ENCODE measurements around the gene NEK2. TPM values are rescaled to one million over a fixed set of nuclear protein-coding genes. Genes with fewer than 3 reads are reported as not detected.
"Not testable (repeated sequence)": the region's sequence is repeated elsewhere in the genome, so short reads cannot be mapped to it uniquely, and the experiment has no call there.

The NEK2 gene
- total RNA-seq, 1 donor from 2014 or later: 0.77 TPM

- Histone ChIP-seq H3K4me3 (no peak overlapping the region), H3K27me3 (ENCODE audit: low read depth) (peaks cover 6% of the 10 kb centered on the region), H3K36me3 (no peaks in the 10 kb centered on the region), H3K4me1 (peaks cover 11% of the 10 kb centered on the region), H3K27ac (no peak overlapping the region), H3K9me3 (no peaks in the 10 kb centered on the region)
- ATAC-seq (no peak), DNase-seq (no peak)
- intact Hi-C loops (cut with DNase I): no loop called here
- no peak for TF ChIP-seq CTCF (IDR thresholded peaks at IDR 0.05)
Measured at GRCh38 chr1:211701733-211702132, 26.3 kb upstream of the NEK2 start.

DNA sequence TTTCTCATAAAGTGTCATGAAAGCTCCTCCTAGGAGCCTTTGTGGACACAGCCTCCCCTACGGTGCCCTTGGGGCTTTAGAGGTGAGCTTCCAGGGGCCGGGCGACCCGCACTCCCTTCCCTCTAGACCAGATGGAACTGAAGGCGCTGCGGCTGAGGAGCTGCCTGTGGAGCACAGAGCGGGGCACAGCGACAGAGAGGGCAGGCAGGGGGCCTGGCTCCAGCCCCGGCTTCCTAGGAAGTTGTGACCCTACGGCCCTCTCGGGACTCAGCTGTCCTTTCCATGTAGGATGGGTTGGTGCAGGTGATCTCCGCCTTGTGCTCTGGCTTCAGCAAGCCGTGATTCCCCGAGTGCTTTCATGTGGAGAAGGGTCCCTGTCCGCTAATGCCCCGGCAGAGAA, 23.6 kb upstream of the NEK2 start:
- H3K9me3 ChIP-seq: no peaks in the 10 kb centered on the region
- H3K27me3 ChIP-seq (ENCODE audit: low read depth): peaks cover 6% of the 10 kb centered on the region
- ATAC-seq (peak in 1 of 2 donors; percentile 3), DNase-seq (no peak)
- no peak for TF ChIP-seq CTCF (IDR thresholded peaks at IDR 0.05)
- intact Hi-C loops (cut with DNase I): no loop called here
- H3K36me3 ChIP-seq: no peaks in the 10 kb centered on the region
- H3K27ac ChIP-seq: no peak overlapping the region
- H3K4me3 ChIP-seq: no peak overlapping the region
- peaks cover 11% of the 10 kb centered on the region for H3K4me1 ChIP-seq

DNA sequence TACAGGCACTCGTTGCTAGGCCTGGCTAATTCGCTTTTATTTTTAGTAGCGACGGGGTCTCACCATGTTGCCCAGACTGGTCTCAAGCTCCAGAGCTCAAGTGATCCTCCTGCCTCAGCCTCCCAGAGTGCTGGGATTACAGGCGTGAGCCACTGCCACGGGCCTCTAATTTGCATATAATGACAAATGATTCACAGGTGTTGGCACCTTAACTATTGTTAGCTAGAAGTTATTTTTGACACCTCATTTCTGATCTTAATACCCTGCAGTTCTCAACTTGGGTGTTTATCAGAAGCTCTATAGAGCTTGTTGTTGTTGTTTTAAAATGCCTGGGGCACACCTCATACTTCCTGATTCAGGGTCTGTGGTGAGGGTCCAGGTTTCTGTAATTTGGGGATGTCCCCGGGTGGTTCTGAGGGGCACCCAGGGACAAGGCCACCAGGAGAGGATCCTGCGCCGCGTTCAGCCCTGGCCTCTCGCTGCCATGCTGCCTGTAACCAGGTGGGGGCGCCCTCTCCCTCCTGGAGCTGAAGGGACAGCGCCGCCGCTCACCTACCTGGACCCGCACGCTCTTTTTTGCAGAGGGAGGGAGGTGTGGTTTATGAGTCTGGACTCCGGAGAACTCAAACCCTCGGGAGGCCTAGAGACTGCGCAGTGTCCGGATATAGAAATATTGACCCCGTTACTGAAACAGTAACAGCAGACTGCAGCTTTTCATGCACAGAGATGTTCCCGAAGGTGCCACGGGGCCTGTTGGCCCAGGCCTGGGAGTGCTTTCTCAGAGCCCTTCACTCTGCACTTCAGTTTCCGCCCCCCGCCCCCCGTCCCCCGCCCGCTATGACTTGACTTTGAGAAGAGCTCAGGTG, 23.0 kb upstream of the NEK2 start:
- Histone ChIP-seq H3K4me3 (peak overlapping the region; percentile 28), H3K9me3 (no peaks in the 10 kb centered on the region), H3K27me3 (ENCODE audit: low read depth) (peaks cover 6% of the 10 kb centered on the region), H3K4me1 (peaks cover 11% of the 10 kb centered on the region), H3K36me3 (no peaks in the 10 kb centered on the region), H3K27ac (no peak overlapping the region)
- peak; percentile 91 for DNase-seq
- intact Hi-C loops (cut with DNase I): no loop called here
- ATAC-seq: peak; percentile 95 to 96
- peak; percentile 91 for TF ChIP-seq CTCF (IDR thresholded peaks at IDR 0.05)

DNA sequence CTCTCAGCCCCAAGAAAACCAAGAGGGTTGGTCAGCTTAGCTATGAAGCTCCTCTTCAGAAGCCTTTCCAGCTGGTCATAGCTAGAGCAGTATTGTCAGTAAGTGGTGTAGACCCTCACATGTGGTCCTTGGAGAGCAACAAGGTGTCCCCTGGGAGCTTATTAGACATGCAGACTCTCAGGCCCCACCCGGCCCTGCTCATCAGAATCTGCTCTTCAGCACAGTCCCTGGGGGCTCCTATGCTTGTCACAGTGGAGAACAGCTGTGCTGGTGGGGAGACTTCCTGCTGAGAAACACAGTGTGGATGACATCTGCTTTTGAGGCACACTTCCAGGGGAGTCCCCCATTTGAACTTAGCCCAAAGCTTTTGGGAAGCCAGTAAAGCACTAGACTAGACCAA, 21.9 kb upstream of the NEK2 start:
- Histone ChIP-seq H3K4me3 (no peak overlapping the region), H3K4me1 (peaks cover 11% of the 10 kb centered on the region), H3K27ac (no peak overlapping the region), H3K27me3 (ENCODE audit: low read depth) (peaks cover 6% of the 10 kb centered on the region), H3K36me3 (no peaks in the 10 kb centered on the region), H3K9me3 (no peaks in the 10 kb centered on the region)
- DNase-seq (no peak), ATAC-seq (no peak)
- no peak for TF ChIP-seq CTCF (IDR thresholded peaks at IDR 0.05)
- intact Hi-C loops (cut with DNase I): no loop called here

GRCh38 chr1:211695135-211695816, 19.9 kb upstream of the NEK2 start:
- no peak overlapping the region for H3K4me3 ChIP-seq
- TF ChIP-seq CTCF (IDR thresholded peaks at IDR 0.05): no peak
- ATAC-seq: no peak
- DNase-seq: no peak
- H3K27ac ChIP-seq: no peak overlapping the region
- H3K4me1 ChIP-seq: peaks cover 11% of the 10 kb centered on the region
- H3K9me3 ChIP-seq: no peaks in the 10 kb centered on the region
- no peaks in the 10 kb centered on the region for H3K36me3 ChIP-seq
- intact Hi-C loops (cut with DNase I): no loop called here
- peaks cover 6% of the 10 kb centered on the region for H3K27me3 ChIP-seq (ENCODE audit: low read depth)

GRCh38 chr1:211693911-211694310, 18.5 kb upstream of the NEK2 start:
- H3K36me3 ChIP-seq; H3K4me1 ChIP-seq; intact Hi-C loops (cut with DNase I); H3K9me3 ChIP-seq; H3K27me3 ChIP-seq (ENCODE audit: low read depth); DNase-seq; H3K4me3 ChIP-seq; ATAC-seq; H3K27ac ChIP-seq: not testable (repeated sequence)
